Cerebellar cortex (tissue), 1 donor: ENCODE measurements around the gene USP8.
"Not testable (repeated sequence)": the region's sequence is repeated elsewhere in the genome, so short reads cannot be mapped to it uniquely, and the experiment has no call there.

ENCODE experiments used
- DNase-seq: peaks from one replicate; pipeline ENCODE4 v3.0.0-alpha.2; 2015; ENCODE audit warnings: low spot score

Gene USP8

DNA sequence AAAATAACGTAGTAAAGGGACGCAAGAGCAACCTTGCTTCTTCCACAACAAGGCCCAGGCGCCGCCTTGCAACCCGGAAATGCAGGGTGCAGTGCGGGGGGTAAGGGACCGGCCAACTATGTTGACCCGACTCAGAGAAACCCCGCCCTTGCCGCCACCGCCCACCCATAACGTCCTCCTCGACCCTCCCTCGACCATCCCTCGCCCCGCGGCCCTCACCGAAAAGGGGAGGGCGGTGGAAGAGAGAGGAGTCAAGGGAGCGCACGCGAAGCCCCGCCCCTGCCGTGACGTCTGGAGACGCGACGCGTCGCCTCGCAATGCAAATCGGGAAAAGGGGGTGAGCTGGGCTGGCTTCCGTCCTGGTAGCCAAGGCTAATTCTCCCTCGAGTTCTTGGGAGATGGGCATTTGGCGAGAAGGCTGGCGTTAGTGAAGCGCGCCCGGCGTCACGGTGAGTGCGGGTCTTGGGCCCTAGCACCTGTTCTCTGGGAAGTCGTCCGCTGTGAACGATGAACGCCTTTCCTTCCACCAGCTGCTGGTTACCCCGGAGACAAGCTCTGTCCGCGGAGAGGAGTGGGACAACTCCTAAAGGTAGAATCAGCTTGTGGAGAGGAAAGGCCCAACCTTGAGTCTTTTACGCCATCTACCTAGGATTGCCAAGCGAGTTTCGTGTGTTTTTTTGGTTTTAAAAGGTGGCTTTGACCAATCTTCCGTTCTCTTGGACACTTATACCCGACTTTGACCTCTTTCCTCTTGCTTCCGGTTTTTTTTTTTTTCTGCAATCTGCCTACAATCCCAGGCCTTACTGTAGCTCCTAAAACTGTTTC is at the start of gene USP8:
Gene USP8 (plus strand): TSS at position 340 of the 825 bp plus-strand sequence. CDS start 14,669 bp downstream, outside the sequence.
- DNase-seq: peak; percentile 98

DNA sequence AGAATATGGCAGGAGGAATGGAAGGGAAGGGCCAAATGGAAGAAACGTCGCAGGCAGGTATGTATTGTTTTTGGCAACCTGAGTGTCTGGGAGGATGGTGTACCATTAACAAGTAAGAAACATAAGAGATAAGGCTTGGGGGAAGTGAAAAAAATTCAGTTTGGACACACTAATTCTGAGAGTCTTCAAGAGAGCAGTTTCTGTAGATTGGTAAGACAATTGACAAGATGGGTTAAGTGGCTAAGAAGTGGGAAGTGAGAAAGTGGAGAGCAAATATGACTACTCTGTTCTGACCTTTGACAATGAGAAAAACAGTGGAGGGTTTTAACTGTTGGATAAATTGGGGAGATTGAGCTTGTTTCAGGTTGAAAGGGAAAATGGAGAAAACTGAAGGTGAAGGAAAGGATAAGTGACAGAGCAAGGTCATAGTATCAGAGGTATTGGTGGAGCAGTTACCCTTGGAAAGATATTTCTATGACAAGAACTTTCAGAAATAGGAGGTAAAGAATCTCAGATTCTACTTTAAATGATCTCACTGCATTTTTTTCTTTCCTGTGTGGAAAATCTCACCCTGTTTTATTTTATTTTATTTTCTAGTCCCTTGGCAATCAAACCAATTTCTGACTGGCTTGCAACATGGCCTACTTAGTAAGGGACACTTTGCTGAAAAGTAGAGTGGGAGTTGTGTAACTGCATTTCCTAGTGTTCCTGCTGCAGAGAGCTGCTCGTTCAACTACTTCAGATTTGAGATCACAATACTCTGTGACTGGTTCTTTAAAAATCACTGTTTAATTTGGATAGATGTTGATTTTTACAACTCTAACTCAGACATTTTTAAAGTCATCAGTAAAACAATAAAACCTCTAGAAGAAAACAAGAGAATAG is 46.1 kb upstream of the USP8 start:
- DNase-seq: no peak

DNA sequence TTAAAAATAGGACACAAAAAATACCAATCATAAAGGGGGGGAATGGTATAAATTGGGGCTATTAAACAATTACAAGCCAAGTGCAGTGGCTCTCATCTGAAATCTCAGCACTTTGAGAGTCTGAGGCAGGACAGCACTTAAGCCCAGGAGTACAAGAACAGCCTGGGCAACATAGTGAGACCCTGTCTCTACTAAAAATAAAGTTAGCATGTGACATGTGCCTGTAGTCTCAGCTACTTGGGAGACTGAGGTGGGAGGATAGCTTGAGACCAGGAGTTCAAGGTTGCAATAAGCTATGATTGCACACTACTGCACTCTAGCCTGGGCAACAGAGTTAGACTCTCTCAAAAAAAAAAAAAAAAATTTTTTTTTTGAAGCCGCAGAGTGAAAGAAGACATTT is 45.4 kb upstream of the USP8 start:
- no peak for DNase-seq

GRCh38 chr15:50379413-50379812 is 44.8 kb upstream of the USP8 start:
- not testable (repeated sequence) for DNase-seq

DNA sequence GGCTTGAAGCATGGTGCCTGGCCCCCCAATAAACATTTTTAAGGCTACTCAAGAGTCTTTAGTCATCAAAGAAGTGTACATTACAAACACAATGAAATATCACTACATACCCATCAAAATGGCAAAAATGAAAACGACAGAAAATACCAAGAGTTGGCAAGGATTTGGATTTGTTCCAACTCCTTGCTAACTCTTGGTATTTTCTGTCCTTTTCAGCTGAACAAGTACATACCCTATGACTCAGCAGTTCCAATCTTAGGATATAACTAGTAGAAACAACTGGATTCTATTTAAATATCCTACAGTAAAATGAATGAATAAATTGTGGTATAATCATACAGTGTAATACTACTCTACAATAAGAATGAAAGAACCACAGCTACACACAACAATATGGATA is 44.1 kb upstream of the USP8 start:
- no peak for DNase-seq

- no peak for DNase-seq
These were observed 42.8 kb upstream of the USP8 start for GRCh38 chr15:50381438-50381837.

GRCh38 chr15:50382408-50382807 is 41.8 kb upstream of the USP8 start:
- not testable (repeated sequence) for DNase-seq

DNA sequence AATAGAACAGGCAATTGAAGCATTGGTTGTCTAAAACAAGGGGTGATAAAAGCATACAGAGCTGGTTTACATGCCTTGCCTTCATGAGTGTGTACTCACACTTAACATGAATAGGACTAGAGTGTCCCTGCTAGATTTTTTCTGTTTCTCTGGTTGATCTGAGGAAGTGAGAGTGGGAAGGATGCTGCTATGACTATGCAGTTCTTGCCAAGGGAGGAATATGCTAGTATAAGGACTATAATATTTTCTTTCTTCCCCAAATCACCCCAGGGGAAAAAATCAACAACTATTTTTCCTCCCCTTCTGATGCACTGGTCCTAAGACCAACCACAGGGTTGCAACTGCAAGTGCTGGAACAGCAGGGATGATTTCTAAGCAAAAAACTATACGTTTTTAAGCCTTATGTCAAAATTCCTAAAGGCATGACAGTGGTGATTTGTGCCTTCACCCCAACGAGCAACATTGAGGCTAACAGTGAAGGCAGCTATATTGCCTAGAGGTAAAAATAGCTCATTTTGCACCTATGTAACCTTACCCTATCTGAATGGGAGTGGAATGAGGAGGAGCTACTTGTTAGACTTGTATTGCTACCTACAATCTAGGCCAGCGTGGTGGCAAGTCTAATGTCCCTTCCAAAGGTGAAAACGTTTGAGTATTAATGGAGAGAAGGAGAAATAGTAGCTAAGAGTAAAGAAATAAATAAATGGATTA is 33.5 kb upstream of the USP8 start:
- no peak for DNase-seq

- DNase-seq: not testable (repeated sequence)
These were observed 32.6 kb upstream of the USP8 start for GRCh38 chr15:50391561-50391960.

DNA sequence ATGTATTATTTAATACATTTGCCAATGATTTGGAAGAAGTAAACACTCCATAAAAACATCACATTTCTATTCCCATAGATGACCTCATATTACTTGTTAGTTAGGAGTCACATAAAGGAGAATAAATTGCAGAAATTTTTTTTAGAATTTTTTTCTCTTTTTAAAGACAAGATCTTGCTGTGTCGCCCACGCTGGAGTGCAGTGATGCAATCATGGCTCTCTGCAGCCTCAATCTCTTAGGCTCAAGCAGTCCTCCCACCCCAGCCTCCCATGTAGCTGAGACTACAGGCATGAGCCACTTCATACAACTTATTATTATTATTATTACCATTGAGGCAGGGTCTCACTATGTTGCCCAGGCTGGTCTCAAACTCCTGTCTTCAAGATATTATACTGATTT is 12.3 kb upstream of the USP8 start:
- DNase-seq: no peak

DNA sequence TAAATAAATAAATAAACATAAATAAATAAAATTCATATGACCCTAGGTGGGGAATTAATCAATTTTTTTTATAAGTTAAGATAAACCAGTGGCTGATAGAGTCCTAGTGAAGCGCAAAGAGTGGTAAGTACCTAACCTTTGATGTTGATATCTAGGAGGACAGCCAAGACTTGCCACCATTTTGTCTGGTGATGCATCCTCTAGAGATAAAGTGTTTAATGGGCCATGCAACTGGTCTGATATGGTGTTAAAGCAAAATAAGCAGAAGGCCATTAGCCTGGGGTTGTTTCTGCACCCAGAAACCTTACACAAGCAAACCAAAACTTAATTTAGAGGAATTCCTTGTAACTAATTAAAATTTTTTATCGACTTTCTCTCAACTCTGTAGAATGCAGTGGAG is 9.6 kb upstream of the USP8 start:
- no peak for DNase-seq

DNA sequence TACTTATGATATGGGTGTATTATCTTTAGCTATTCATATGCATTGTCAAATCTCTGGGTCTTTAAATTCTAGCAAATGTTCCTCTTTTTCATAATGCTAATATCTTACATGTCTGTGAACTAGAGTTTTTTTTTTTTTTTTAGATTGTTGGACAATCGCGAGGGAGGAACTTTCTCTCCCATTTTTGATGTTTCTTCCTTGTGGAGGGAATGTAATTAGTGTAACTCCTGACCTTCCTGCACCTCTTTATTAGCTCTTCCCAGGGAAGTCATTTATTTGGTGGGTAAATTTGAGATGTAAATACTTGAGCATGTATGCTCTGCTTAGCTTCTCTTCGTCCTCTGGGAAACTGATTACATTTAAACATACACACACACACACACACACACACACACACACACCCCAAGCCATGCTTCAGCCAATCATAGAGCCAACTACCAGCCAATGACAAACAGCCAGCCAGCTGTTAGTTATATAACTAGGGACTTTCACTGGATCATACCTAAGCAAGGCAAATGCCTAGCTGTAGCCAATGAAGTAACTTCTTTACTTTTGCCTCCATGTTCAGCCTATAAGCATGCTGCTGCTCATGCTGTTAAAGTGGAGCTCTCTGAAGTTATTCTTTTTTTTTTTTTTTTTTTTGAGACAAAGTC is 8.3 kb upstream of the USP8 start:
- no peak for DNase-seq

GRCh38 chr15:50416890-50417289 is 7.3 kb upstream of the USP8 start:
- DNase-seq: no peak

DNA sequence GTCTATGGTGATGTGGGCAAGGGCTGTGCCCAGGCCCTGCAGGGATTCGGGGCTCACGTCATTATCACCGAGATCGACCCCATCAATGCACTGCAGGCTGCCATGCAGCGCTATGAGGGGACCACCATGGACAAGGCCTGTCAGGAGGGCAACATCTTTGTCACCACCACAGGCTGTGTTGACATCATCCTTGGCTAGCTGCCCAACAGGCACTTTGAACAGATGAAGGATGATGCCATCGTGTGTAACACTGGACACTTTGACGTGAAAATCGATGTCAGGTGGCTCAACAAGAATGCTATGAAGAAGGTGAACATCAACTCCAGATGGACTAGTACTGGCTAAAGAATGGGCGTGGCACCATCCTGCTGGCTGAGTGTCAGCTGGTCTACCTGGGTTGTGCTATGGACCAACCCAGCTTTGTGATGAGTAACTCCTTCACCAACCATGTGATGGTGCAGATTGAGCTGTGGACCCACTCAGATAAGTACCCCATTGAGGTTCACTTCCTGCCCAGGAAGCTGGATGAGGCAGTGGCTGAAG is 6.1 kb upstream of the USP8 start:
- no peak for DNase-seq

- peak; percentile 5 for DNase-seq
These were observed 1.0 kb downstream of the USP8 start for GRCh38 chr15:50425219-50425618.

- not testable (repeated sequence) for DNase-seq
These were observed 1.6 kb downstream of the USP8 start for GRCh38 chr15:50425678-50426246.

DNA sequence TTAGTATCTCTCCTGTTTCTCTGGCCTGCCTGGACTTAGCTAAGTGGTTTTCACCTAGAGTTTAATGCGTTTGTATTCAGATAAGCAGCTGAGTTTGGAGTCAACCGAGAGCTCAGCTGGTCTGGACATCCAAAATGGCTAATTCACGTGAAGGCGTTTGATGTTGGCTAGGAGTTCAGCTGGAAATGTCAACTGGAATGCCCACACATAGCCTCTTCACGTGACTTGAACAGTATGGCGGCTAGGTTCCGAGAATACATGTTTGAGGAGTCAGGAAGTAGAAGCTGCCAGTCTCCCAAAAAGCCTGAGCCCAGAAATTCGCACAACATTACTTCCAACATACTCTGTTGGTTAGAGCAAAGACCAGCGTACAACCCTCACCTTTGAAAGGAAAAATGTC is 2.2 kb downstream of the USP8 start:
- no peak for DNase-seq

GRCh38 chr15:50431204-50431603 is 7.0 kb downstream of the USP8 start:
- no peak for DNase-seq

DNA sequence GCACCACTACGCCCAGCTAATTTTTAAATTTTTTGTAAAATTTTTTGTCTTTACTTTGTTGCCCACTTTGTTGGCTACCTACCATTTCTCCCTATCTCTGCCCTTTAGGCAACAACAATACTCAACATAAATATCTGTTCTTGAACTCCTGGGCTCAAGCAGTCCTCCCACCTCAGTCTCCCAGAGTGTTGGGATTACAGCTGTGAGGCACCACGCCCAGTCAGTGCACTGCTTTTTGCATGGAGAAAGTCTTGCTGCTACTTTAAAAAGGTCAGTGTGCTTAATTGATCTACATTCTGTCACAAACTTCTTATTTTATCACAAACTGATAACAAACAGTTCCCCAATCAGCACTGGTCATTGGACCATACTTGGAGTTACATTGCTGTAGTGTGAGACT is 8.0 kb downstream of the USP8 start:
- no peak for DNase-seq

GRCh38 chr15:50435772-50436171 is 11.6 kb downstream of the USP8 start:
- DNase-seq: no peak

DNA sequence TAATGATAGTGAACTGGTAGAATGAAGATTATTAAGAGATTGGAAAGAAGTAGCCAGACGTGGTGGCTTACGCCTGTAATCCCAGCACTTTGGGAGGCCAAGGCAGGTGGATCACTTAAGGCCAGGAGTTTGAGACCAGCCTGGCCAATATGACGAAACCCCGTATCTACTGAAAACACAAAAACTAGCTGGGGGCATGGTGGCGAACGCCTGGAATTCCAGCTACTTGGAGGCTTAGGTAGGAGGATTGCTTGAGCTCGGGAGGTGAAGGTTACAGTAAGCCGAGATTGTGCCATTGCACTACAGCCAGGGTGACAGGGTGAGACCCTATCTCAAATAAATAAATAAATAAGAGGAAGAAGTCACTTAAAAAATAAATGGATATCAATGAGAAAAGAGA is 14.0 kb downstream of the USP8 start:
- no peak for DNase-seq
